ENCODE results near the gene OTOF. TPM values are rescaled to one million over a fixed set of nuclear protein-coding genes. Genes with fewer than 3 reads are reported as not detected.

OTOF gene
- total RNA-seq, 1 donor = not detected

GRCh38 chr2:26464390-26465265 lies 13.3 kb downstream of the OTOF start:
- Histone ChIP-seq H3K4me3 (ENCODE audit: insufficient read depth, low read length) (no peak overlapping the region), H3K27ac (ENCODE audit: low read depth, low read length) (no peak overlapping the region), H3K9me3 (ENCODE audit: low read depth, low read length) (no peaks in the 10 kb centered on the region), H3K79me2 (ENCODE audit: insufficient read depth, low read length) (no peaks in the 10 kb centered on the region), H3K36me3 (ENCODE audit: insufficient read depth, low read length) (no peaks in the 10 kb centered on the region), H3K4me2 (ENCODE audit: insufficient read depth, low read length) (no peak overlapping the region), H3K27me3 (ENCODE audit: insufficient read depth, low read length) (no peaks in the 10 kb centered on the region), H3K4me1 (ENCODE audit: insufficient read depth, low read length) (no peaks in the 10 kb centered on the region), H2AFZ (ENCODE audit: low read length) (no peak overlapping the region), H4K20me1 (ENCODE audit: insufficient read depth, low read length) (no peaks in the 10 kb centered on the region)
- TF ChIP-seq CTCF (IDR thresholded peaks at IDR 0.05; ENCODE audit: extremely low read depth, low read depth, low read length) = no peak
- DNase-seq (ENCODE audit: insufficient read length, low spot score, missing footprints) = peak; percentile 81

- H3K79me2 ChIP-seq (ENCODE audit: insufficient read depth, low read length) = no peaks in the 10 kb centered on the region
- no peaks in the 10 kb centered on the region for H3K36me3 ChIP-seq (ENCODE audit: insufficient read depth, low read length)
- no peaks in the 10 kb centered on the region for H3K4me1 ChIP-seq (ENCODE audit: insufficient read depth, low read length)
- no peak for TF ChIP-seq CTCF (IDR thresholded peaks at IDR 0.05; ENCODE audit: extremely low read depth, low read depth, low read length)
- no peak overlapping the region for H3K4me2 ChIP-seq (ENCODE audit: insufficient read depth, low read length)
- H3K27ac ChIP-seq (ENCODE audit: low read depth, low read length) = no peak overlapping the region
- peak; percentile 80 for DNase-seq (ENCODE audit: insufficient read length, low spot score, missing footprints)
- no peaks in the 10 kb centered on the region for H3K9me3 ChIP-seq (ENCODE audit: low read depth, low read length)
- H3K4me3 ChIP-seq (ENCODE audit: insufficient read depth, low read length) = no peak overlapping the region
- H3K27me3 ChIP-seq (ENCODE audit: insufficient read depth, low read length) = no peaks in the 10 kb centered on the region
- H4K20me1 ChIP-seq (ENCODE audit: insufficient read depth, low read length) = no peaks in the 10 kb centered on the region
- no peak overlapping the region for H2AFZ ChIP-seq (ENCODE audit: low read length)
Measured at GRCh38 chr2:26463244-26464192, 14.4 kb downstream of the OTOF start.

GRCh38 chr2:26462511-26463243 lies 15.2 kb downstream of the OTOF start:
- H3K4me1 ChIP-seq (ENCODE audit: insufficient read depth, low read length) = no peaks in the 10 kb centered on the region
- no peaks in the 10 kb centered on the region for H3K36me3 ChIP-seq (ENCODE audit: insufficient read depth, low read length)
- no peaks in the 10 kb centered on the region for H3K79me2 ChIP-seq (ENCODE audit: insufficient read depth, low read length)
- H3K27me3 ChIP-seq (ENCODE audit: insufficient read depth, low read length) = no peaks in the 10 kb centered on the region
- no peak overlapping the region for H3K4me2 ChIP-seq (ENCODE audit: insufficient read depth, low read length)
- DNase-seq (ENCODE audit: insufficient read length, low spot score, missing footprints) = peak; percentile 96
- H2AFZ ChIP-seq (ENCODE audit: low read length) = no peak overlapping the region
- peak; percentile 83 for TF ChIP-seq CTCF (IDR thresholded peaks at IDR 0.05; ENCODE audit: extremely low read depth, low read depth, low read length)
- H4K20me1 ChIP-seq (ENCODE audit: insufficient read depth, low read length) = no peaks in the 10 kb centered on the region
- H3K9me3 ChIP-seq (ENCODE audit: low read depth, low read length) = no peaks in the 10 kb centered on the region
- H3K27ac ChIP-seq (ENCODE audit: low read depth, low read length) = peak overlapping the region; percentile 33
- no peak overlapping the region for H3K4me3 ChIP-seq (ENCODE audit: insufficient read depth, low read length)

Measured in osteoblast (primary cell).